GM10266 (cell line): ENCODE data around the gene PNPT1.
"Not testable (repeated sequence)": the region's sequence is repeated elsewhere in the genome, so short reads cannot be mapped to it uniquely, and the experiment has no call there.

ENCODE experiments used
- DNase-seq: peaks from one replicate; pipeline ENCODE4 v3.0.0; 2012; ENCODE audit errors: extremely low spot score
- CTCF ChIP-seq: IDR thresholded peaks from 2 replicates; pipeline ENCODE4 v1.5.1; 2012; ENCODE audit warnings: mild to moderate bottlenecking, low read depth; ENCODE audit not compliant: control insufficient read depth, insufficient read depth; ENCODE audit errors: missing control alignments

The PNPT1 gene

DNA sequence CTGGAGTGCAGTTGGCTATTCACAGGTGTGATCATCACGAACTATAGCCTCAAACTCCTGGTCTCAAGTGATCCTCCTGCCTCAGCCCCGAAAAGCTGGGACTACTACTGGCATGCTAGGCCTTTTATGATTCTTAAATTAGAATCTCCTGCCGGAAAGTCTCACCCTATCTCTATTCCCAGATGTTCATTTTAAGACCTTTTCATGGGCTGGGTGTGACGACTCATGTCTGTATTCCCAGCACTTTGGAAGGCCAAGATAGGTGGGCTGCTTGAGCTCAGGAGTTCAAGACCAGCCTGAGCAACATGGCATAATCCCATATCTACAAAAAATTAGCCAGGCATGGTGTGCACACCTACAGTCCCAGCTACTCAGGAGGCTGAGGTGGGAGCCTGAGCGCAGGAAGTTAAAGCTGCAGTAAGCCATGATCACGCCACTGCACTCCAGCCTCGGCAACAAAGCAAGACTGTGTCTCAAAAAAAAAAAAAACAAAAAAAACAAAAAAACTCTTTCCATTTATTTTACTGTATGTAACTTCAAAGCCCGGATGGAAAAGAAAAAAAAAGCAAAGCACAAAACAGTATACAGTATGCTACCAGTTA lies 84.3 kb downstream of the PNPT1 start:
- DNase-seq: no peak
- no peak for TF ChIP-seq CTCF

DNA sequence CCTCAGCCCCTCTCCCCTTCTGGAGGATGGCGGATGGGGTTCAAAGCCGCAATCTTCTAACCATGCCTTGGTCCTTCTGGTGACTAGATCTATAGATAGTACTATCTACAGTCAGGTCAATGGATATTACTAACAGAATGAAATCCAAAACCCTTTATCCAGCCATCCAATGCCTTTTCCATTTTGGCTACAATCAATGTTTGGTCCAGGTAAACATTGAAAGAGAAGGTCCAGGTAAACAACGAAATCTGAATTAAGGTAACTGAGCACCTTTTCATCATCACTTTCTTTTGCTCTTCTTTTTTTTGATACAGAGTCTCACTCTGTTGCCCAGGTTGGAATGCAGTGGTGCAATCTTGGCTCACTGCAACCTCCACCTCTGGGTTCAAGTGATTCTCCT lies 85.9 kb downstream of the PNPT1 start:
- DNase-seq: no peak
- no peak for TF ChIP-seq CTCF

DNA sequence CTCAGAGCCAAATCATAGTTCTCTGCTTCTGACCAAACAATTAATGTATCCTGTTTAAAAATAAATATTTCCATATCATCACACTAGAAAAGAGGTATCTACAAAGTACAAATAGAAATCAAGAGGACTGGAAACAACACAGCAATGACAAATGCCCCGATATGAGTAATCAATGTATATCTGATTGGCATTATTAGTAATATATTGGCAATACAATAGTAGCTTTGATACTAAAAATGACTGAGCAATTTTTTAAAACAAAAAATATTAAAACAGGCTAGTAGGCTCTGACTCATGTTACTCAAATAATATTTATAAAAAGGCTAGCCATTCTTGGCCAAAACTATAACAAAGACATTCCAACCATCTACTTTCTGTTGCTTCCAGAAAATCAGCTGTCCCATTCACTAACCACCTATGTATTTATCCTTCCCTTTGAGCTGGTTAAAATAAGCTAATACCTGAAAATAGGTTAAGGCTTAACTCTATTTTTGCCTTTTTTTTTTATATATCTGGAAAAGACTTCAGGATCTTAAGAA lies 89.5 kb downstream of the PNPT1 start:
- no peak for TF ChIP-seq CTCF
- DNase-seq: no peak

- no peak for TF ChIP-seq CTCF
- DNase-seq: no peak
These were observed 91.8 kb downstream of the PNPT1 start for GRCh38 chr2:55601849-55602248.

DNA sequence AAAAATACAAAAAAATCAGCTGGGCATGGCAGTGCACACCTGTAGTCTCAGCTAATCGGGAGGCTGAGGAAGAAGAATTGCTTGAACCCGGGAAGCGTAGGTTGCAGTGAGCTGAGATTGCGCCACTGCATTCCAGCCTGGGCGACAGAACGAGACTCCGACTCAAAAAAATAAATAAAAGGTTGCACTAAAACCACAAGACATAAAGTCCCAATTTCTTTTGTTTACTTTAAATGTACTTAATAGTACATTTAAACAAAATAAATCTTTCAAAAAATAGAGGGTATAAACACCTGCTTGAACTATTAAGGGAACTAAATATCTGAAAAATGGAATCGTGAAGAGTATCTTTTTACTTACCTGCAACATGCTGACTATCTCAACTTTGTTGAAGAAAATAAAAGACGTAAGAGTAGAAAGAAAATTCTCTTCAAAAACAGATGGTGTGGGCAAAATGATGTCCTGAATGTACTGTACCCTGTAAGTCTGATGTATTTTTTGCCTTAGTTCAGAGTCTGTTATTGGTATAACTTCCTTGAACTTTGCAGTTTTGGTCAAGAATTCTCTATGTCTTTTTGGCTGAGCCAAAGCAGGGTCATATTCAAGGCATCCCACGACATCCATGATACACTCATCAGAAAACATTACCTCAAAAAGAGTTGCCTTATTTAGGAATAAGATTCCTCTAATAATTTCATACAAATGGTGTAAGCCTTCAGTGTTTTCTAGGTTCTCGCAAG lies 95.4 kb downstream of the PNPT1 start:
- no peak for DNase-seq
- TF ChIP-seq CTCF: no peak

GRCh38 chr2:55596795-55597194 lies 96.8 kb downstream of the PNPT1 start:
- DNase-seq: not testable (repeated sequence)

DNA sequence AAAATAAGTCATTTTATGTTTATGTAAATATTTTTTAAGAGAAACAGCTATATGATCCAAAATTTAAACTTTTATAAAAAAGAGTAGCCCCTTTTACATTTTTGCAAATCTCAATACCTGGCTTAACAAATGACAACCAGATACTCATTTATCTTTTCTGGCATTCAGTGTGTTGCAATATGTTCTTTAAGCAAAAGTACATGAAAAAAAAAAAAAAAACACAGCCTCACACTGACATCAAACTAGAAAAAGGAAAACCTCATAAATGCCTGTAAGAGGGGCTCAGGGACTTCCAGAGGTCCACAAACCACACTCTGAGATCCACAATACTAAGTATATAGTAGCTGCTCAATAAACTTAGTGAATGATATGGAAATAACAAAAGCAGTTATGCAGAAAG lies 98.1 kb downstream of the PNPT1 start:
- no peak for TF ChIP-seq CTCF
- DNase-seq: no peak
